IPS-20b (cell line): ENCODE results near the gene ELANE.
"Not testable (repeated sequence)": the region's sequence is repeated elsewhere in the genome, so short reads cannot be mapped to it uniquely, and the experiment has no call there.

ENCODE experiments used
- H3K27ac ChIP-seq: one replicate; pipeline ENCODE4 v1.5.1; 2013; ENCODE audit warnings: low read length
- H3K27me3 ChIP-seq: 2 replicates; pipeline ENCODE4 v1.6.1; 2013; ENCODE audit warnings: mild to moderate bottlenecking, low read length, inconsistent platforms; ENCODE audit not compliant: insufficient read depth
- H3K36me3 ChIP-seq: 2 replicates; pipeline ENCODE4 v1.6.1; 2013; ENCODE audit warnings: low read depth, mild to moderate bottlenecking, inconsistent platforms, low read length, moderate library complexity; ENCODE audit not compliant: insufficient read depth
- H3K4me1 ChIP-seq: 2 replicates; pipeline ENCODE4 v1.6.1; 2013; ENCODE audit warnings: mild to moderate bottlenecking, control low read depth, inconsistent platforms, low read length, moderate library complexity; ENCODE audit not compliant: insufficient read depth
- H3K4me3 ChIP-seq: 2 replicates; pipeline ENCODE4 v1.5.1; 2013; ENCODE audit warnings: mild to moderate bottlenecking, low read length, inconsistent platforms
- H3K9ac ChIP-seq: 2 replicates; pipeline ENCODE4 v1.6.1; 2013; ENCODE audit warnings: low read depth, mild to moderate bottlenecking, inconsistent platforms, low read length, moderate library complexity
- H3K9me3 ChIP-seq: 2 replicates; pipeline ENCODE4 v1.6.1; 2013; ENCODE audit warnings: mild to moderate bottlenecking, low read depth, low read length, inconsistent platforms; ENCODE audit not compliant: insufficient read depth

Gene ELANE

DNA sequence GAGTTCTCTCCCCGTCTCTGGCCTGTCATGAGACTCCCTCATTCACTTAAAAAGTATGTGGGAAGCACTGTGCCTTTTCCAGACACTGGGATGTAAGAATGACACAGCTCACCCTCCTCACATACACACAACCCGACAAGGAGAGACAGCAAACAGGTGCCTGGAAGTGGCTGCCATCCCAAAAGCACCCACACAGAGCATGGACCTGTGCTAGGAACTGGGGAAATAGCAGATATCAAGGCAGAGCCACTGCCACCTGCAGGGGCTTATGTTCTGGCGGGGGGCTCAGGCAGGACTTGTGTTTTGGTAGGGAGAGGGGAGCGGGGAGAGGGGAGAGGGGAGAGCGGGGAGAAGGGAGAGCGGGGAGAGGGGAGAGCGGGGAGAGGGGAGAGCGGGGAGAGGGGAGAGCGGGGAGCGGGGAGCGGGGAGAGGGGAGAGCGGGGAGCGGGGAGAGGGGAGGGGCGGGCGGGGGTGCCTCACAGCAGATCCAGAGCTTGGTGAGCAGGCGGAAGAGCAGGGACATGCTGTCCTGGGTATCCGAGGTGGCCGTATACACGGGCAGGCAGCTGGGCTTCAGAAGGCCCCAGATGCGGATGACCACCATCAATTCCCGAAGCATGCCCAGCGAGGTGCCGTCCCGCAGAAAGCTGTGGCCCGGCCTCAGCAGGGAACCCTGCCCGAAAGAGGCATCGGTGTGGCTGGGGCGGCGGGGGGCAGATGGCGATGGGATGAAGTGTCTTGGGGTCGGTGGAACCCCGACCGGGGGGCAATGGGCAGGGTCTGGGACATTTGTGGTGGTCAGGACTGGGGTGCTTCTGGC lies 19.6 kb downstream of the ELANE start:
- H3K9ac ChIP-seq, result no peak overlapping the region
- H3K4me1 ChIP-seq, result peaks cover 4% of the 10 kb centered on the region
- H3K4me3 ChIP-seq, result no peak overlapping the region
- no peaks in the 10 kb centered on the region for H3K9me3 ChIP-seq
- no peaks in the 10 kb centered on the region for H3K27me3 ChIP-seq
- no peak overlapping the region for H3K27ac ChIP-seq
- peaks cover 18% of the 10 kb centered on the region for H3K36me3 ChIP-seq

DNA sequence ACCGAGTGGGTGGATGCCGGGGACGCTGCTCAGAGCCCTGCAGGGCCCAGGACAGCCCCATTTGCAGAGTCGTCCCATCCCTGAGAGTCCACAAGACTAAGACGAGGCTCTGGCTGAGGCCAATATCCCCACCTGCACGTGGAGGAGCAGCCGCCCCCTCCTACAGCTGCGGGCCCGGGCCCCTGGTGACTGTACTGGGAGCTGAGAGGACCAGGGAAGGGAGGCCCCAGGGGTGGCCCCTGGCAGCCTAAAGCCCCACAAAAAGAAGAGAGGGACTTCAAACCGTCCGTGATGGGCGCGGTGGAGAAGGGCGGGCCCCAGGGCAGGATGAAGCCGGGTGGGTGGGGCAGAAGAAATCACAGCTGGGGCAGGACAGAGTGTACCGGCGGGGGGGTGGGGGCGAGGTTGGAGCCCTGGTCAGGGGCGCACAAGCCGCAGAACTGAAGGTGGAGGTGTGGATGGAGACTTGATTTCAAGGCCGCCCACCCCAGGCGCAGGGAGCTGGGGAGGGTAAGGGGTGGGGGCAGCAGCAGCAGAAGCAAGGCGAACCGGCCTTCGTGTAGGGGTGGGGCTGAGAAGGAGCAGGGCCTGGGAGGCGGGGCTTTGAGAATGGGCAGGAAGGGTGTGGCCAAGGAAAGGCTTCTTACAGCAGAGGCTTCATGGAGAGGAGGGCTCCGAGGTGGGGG lies 20.3 kb downstream of the ELANE start:
- H3K4me3 ChIP-seq, result no peak overlapping the region
- H3K4me1 ChIP-seq, result peaks cover 2% of the 10 kb centered on the region
- H3K27ac ChIP-seq, result no peak overlapping the region
- H3K9me3 ChIP-seq, result no peaks in the 10 kb centered on the region
- H3K36me3 ChIP-seq, result peaks cover 17% of the 10 kb centered on the region
- H3K27me3 ChIP-seq, result no peaks in the 10 kb centered on the region
- H3K9ac ChIP-seq, result no peak overlapping the region

DNA sequence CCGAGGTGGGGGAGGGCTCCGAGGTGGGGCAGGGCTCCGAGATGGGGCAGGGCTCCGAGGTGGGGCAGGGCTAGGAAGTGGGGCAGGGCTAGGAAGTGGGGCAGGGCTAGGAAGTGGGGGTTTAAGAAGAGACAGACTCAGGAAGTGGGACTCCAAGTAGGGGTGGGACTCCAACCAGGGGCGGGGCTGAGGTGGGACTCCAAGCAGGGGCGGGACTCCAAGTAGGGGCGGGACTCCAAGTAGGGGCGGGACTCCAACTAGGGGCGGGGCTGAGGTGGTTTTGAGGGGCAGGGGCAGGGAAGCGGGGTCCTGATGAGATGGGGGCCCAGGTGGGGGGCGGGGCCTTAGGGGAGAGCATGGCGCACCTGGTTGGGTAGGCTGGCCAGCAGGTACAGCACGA lies 21.0 kb downstream of the ELANE start:
- Histone ChIP-seq H3K4me1 (no peaks in the 10 kb centered on the region), H3K4me3 (no peak overlapping the region), H3K9ac (no peak overlapping the region), H3K27ac (no peak overlapping the region), H3K36me3 (peaks cover 13% of the 10 kb centered on the region), H3K9me3 (no peaks in the 10 kb centered on the region), H3K27me3 (no peaks in the 10 kb centered on the region)

DNA sequence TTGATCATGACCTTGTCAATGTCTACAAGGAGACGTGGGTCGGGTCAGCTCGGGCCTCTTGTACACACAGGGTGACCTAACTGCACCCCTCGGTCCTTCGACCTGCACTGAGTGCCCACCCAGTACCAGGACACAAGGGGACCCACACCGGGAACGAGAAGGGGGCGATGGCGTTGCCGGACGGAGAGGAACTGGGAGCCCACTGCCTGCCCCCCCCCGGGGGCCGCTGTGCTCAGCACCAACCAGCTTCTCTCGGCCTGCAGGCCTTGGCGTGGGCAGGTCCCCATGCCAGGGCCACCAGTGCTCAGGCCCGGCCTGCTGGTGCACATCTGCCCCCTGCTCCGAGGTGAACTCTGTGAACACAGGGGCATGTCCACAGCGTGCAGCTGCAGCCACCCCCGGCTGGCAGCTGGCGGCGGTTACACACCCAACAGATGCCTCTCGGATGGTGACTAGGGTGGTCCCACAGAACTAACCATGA lies 21.5 kb downstream of the ELANE start:
- no peak overlapping the region for H3K27ac ChIP-seq
- no peaks in the 10 kb centered on the region for H3K27me3 ChIP-seq
- H3K36me3 ChIP-seq, result peaks cover 13% of the 10 kb centered on the region
- no peak overlapping the region for H3K4me3 ChIP-seq
- H3K9me3 ChIP-seq, result no peaks in the 10 kb centered on the region
- no peaks in the 10 kb centered on the region for H3K4me1 ChIP-seq
- no peak overlapping the region for H3K9ac ChIP-seq

DNA sequence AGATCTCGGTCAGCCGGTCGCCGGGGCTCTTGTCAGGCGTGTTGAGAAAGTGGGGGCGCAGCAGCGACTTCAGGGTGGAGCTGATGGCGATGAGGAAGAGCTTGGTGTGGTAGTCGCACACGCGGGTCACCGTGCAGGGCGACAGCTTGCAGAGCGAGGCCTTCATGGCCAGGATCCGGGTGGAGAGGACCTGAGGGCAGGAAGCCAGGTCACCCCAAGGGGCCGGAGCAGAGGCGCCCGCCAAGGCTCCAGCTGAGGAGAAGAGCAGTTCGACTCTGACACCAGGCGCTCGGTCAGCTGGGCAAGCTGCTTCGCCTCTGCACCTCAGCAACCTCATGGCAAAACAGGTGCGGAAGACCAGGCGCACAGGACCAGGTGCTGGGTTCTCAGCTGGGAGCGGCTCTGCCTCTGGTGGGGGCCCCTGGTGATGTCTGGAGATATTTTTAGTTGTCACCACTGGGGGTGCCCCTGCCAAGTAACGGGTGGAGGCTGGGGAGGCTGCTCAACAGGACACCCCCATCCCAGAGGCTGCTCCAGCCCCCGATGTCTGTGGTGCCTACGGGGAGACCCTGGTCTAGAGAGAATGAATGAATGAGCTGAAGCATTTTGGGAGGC lies 23.3 kb downstream of the ELANE start:
- Histone ChIP-seq H3K9me3 (no peaks in the 10 kb centered on the region), H3K9ac (no peak overlapping the region), H3K27ac (no peak overlapping the region), H3K4me1 (no peaks in the 10 kb centered on the region), H3K36me3 (peaks cover 8% of the 10 kb centered on the region), H3K27me3 (no peaks in the 10 kb centered on the region), H3K4me3 (no peak overlapping the region)

DNA sequence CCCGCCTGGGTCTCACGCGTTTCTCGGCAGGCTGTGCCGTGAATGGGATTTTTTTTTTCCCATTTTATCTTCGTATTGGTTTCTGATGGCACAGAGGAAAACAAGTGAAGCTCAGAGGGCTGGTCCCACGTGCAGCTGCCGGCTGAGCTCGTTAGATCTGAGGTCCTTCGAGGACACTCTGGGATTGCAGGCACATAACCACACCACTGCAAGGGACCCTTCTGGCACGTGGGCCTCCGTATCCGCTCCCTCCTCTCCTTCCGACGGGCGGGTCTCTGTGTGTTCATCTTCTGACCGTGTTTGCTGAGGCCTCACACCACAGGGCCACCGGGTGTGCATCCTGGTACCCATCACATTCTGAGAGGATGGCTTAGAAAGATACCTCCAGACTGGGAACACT lies 24.0 kb downstream of the ELANE start:
- H3K4me1 ChIP-seq, result no peaks in the 10 kb centered on the region
- no peaks in the 10 kb centered on the region for H3K9me3 ChIP-seq
- H3K4me3 ChIP-seq, result no peak overlapping the region
- no peak overlapping the region for H3K9ac ChIP-seq
- H3K36me3 ChIP-seq, result peaks cover 11% of the 10 kb centered on the region
- H3K27ac ChIP-seq, result no peak overlapping the region
- H3K27me3 ChIP-seq, result no peaks in the 10 kb centered on the region

DNA sequence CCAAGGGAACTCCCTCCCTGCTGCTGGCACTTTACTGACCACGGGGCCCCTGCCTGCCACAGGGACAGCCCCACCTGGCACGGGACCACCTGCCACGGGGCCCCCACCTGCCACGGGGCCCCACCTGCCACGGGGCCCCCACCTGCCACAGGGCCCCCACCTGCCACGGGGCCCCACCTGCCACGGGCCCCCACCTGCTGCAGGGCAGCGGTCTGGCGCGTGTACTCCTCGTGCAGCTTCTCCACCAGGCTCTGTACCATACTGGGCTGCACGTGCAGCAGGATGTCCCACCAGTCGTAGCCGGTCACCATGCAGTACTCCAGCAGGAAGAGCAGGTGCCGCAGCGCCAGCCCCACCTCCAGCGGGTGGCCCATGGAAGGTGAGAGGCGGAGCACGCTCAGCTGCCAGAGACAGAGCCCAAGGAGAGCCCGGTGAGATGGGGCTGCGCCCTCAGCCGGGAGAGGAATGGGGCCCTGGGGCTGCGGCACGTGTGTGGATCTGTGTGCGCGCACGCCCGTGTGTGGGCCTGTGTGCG lies 24.7 kb downstream of the ELANE start:
- Histone ChIP-seq H3K27me3 (no peaks in the 10 kb centered on the region), H3K9me3 (no peaks in the 10 kb centered on the region), H3K36me3 (peaks cover 17% of the 10 kb centered on the region), H3K9ac (no peak overlapping the region), H3K27ac (no peak overlapping the region), H3K4me3 (no peak overlapping the region), H3K4me1 (no peaks in the 10 kb centered on the region)

DNA sequence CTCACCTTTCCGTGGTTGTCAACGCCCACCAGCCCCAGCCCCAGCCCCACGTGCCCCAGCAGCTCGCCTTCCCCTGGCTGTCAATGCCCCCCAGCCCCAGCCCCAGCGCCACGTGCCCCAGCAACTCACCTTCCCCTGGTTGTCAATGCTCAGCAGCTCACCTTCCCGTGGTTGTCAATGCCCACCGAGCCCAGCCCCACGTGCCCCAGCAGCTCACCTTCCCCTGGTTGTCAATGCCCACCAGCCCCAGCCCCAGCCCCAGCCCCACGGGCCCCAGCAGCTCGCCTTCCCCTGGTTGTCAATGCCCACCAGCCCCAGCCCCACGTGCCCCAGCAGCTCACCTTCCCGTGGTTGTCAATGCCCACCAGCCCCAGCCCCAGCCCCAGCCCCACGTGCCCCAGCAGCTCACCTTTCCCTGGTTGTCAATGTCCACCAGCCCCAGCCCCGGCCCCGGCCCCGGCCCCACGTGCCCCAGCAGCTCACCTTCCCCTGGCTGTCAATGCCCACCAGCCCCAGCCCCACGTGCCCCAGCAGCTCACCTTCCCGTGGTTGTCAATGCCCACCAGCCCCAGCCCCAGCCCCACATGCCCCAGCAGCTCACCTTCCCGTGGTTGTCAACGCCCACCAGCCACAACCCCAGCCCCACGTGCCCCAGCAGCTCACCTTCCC lies 26.0 kb downstream of the ELANE start:
- H3K4me3 ChIP-seq, H3K27me3 ChIP-seq, H3K9ac ChIP-seq, H3K9me3 ChIP-seq, H3K4me1 ChIP-seq, H3K27ac ChIP-seq: not testable (repeated sequence)
- H3K36me3 ChIP-seq, result peaks cover 28% of the 10 kb centered on the region

DNA sequence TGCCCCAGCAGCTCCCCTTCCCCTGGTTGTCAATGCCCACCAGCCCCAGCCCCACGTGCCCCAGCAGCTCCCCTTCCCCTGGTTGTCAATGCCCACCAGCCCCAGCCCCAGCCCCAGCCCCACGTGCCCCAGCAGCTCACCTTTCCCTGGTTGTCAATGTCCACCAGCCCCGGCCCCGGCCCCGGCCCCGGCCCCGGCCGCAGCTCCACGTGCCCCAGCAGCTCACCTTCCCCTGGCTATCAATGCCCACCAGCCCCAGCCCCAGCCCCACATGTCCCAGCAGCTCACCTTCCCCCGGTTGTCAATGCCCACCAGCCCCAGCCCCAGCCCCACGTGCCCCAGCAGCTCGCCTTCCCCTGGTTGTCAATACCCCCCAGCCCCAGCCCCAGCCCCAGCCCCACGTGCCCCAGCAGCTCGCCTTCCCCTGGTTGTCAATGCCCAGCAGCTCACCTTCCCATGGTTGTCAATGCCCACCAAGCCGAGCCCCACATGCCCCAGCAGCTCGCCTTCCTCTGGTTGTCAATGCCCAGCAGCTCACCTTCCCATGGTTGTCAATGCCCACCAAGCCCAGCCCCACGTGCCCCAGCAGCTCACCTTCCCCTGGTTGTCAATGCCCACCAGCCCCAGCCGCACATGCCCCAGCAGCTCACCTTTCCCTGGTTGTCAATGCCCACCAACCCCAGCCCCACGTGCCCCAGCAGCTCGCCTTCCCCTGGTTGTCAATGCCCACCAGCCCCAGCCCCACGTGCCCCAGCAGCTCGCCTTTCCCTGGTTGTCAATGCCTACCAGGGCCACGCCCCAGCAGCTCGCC lies 26.9 kb downstream of the ELANE start:
- not testable (repeated sequence) for H3K4me1 ChIP-seq, H3K27me3 ChIP-seq, H3K9me3 ChIP-seq, H3K9ac ChIP-seq, H3K27ac ChIP-seq, H3K4me3 ChIP-seq
- peaks cover 32% of the 10 kb centered on the region for H3K36me3 ChIP-seq

DNA sequence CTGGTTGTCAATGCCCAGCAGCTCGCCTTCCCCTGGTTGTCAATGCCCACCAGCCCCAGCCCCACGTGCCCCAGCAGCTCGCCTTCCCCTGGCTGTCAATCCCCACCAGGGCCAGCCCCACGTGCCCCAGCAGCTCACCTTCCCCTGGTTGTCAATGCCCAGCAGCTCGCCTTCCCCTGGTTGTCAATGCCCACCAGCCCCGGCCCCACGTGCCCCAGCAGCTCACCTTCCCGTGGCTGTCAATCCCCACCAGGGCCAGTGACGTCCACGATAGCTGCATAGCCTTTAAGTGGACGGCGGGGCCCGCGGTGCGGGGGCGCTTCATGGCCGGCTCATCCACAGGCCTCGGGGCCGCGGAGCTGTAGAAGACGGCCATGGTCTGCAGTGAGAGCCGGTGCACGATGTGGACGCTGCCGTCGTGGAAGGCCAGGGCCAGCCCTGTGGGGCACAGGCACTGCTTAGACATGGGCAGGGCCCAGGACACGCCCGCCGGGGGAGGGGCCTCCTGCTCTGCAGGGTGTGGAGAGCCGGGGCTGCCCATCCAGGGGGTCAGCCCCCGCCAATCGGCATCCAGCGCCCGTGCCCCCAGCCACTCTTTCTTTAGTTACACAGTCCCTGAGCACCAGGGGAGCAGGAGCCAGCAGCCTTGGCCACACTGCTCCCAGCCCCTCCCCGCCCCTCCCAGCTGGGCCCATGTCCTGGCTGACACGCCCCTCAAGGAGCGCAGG lies 27.8 kb downstream of the ELANE start:
- Histone ChIP-seq H3K4me1 (no peaks in the 10 kb centered on the region), H3K9me3 (no peaks in the 10 kb centered on the region), H3K4me3 (no peak overlapping the region), H3K27ac (no peak overlapping the region), H3K9ac (no peak overlapping the region), H3K27me3 (no peaks in the 10 kb centered on the region), H3K36me3 (peaks cover 34% of the 10 kb centered on the region)
